HCT116 (cell line): Measurements from ENCODE around the gene WDFY2.

ENCODE experiments used
- ATF3 ChIP-seq: IDR thresholded peaks from 2 replicates; pipeline ENCODE4 v1.6.1; 2012
- CEBPB ChIP-seq: IDR thresholded peaks from 2 replicates; pipeline ENCODE4 v1.6.1; 2012; ENCODE audit warnings: low read depth
- MAX ChIP-seq: IDR thresholded peaks from 2 replicates; pipeline ENCODE4 v1.6.1; 2012
- POLR2A ChIP-seq: IDR thresholded peaks from 2 replicates; pipeline ENCODE4 v1.7.0; 2011; ENCODE audit warnings: borderline replicate concordance; ENCODE audit not compliant: insufficient read depth, insufficient read length; ENCODE audit errors: extremely low read depth
- RAD21 ChIP-seq: IDR thresholded peaks from 2 replicates; pipeline ENCODE4 v1.6.1; 2012; ENCODE audit warnings: low read depth, mild to moderate bottlenecking
- REST ChIP-seq: IDR thresholded peaks from 2 replicates; pipeline ENCODE4 v1.6.1; 2012; ENCODE audit warnings: low read depth
- TF ChIP-seq, protein P1 (sequence below), 3 experiments: fragments of 200-600 bp in 1 of 3; sonication (generic) in 1 of 3; IDR thresholded peaks in 2 of 3; conservative IDR thresholded peaks in 1 of 3; 2 replicates each; pipeline ENCODE4 v1.5.1; 2012 to 2017; ENCODE audit warnings: low read depth in 2 of 3, low read length in 2 of 3, antibody characterized with exemption in 1 of 3, borderline replicate concordance in 1 of 3, control low read depth in 1 of 3, mild to moderate bottlenecking in 1 of 3, mixed read lengths in 1 of 3, mixed run types in 1 of 3, moderate library complexity in 1 of 3; ENCODE audit not compliant: insufficient read depth in 1 of 3

DNA sequence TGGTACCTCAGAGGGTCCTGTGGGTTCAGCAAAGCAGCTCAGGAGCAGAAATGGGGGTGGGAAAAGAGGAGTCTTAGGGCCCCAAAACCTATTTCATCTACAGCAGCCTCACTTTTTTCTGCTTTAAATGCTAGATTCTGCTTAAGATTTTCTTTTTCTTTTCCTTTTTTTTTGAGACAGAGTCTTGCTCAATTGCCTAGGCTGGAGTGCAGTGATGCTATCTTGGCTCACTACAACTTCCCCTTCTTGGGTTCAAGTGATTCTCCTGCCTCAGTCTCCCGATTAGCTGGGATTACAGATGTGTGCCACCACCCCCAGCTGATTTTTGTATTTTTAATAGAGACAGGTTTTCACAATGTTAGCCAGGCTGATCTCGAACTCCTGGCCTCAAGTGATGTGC, 30.7 kb upstream of the WDFY2 start:
- TF ChIP-seq, protein P1, sequence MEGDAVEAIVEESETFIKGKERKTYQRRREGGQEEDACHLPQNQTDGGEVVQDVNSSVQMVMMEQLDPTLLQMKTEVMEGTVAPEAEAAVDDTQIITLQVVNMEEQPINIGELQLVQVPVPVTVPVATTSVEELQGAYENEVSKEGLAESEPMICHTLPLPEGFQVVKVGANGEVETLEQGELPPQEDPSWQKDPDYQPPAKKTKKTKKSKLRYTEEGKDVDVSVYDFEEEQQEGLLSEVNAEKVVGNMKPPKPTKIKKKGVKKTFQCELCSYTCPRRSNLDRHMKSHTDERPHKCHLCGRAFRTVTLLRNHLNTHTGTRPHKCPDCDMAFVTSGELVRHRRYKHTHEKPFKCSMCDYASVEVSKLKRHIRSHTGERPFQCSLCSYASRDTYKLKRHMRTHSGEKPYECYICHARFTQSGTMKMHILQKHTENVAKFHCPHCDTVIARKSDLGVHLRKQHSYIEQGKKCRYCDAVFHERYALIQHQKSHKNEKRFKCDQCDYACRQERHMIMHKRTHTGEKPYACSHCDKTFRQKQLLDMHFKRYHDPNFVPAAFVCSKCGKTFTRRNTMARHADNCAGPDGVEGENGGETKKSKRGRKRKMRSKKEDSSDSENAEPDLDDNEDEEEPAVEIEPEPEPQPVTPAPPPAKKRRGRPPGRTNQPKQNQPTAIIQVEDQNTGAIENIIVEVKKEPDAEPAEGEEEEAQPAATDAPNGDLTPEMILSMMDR (IDR thresholded peaks at IDR 0.05 in 2 of 3, conservative IDR thresholded peaks at IDR 0.05 in 1 of 3; ENCODE audit: borderline replicate concordance in 1 of 3, insufficient read depth in 1 of 3, low read depth in 2 of 3, low read length in 2 of 3): no peak
- TF ChIP-seq POLR2A: no peak
- TF ChIP-seq ATF3: no peak
- TF ChIP-seq MAX: no peak
- no peak for TF ChIP-seq CEBPB
- no peak for TF ChIP-seq REST
- TF ChIP-seq RAD21: no peak
